ENCODE data around the gene OR4A16.

OR4A16 gene, protein sequence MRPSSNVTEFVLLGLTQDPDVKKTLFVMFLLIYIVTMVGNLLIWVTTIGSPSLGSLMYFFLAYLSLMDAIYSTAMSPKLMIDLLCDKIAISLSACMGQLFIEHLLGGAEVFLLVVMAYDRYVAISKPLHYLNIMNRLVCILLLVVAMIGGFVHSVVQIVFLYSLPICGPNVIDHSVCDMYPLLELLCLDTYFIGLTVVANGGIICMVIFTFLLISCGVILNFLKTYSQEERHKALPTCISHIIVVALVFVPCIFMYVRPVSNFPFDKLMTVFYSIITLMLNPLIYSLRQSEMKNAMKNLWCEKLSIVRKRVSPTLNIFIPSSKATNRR

DNA sequence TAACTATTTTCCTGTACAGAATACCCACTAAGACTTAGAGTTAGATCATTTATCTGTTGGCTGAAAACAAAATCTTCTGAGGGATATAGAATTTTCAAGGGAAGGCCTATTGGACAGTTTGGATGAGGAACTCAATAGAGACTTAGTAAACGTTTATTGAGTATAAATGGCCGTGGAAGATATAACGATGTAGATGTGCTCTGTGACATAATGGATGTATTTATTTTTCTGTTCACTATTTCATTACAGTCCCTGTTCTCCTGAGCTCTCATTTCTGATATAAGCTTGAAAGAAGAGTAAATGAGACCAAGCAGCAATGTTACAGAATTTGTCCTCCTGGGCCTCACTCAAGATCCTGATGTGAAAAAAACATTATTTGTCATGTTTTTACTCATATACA, at the start of gene OR4A16:
Gene OR4A16, plus strand, starts transcription at position 301 of the 400 bp plus-strand sequence. Its CDS starts 0 bp downstream, at position 301.
- no peak for DNase-seq (ENCODE audit: low read depth)

DNA sequence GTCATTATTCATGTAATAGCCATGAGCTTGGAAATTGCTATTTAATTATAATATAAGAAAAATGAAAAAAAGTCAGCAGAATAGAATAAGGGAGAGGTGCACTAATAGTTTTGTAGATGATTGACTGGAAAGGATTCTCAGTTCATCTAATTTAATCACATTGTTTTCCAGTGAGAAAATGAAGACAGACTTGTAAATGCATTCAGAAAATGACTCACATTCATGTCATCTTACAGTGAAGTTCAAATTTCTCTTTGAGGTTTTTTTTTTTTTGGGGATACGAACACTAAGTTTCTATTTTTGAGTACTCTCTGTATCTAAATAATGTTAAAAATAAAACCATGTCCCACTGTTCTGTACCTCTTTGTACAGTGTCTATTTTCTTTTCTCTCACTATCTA, 18.5 kb upstream of the OR4A16 start:
- no peak for DNase-seq (ENCODE audit: low read depth)

DNA sequence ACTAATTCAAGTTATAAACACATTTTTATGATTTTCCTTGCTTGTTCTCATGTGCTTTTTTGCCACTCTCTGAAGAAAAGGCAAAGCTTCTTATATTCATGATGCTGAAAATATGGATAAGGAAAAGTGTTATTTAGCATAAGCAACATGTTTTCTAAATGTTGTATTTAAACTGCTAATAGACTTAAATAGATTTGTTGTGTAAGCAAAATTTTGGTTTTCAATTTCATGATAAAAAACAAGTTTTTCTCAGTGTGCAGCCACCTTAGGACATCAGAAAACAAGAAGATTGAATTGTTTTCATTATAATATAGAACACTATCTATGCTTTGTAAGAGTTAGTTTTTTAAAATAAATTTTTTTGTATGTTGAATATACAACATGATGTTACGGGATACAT, 2.3 kb downstream of the OR4A16 start:
- no peak for DNase-seq (ENCODE audit: low read depth)

DNA sequence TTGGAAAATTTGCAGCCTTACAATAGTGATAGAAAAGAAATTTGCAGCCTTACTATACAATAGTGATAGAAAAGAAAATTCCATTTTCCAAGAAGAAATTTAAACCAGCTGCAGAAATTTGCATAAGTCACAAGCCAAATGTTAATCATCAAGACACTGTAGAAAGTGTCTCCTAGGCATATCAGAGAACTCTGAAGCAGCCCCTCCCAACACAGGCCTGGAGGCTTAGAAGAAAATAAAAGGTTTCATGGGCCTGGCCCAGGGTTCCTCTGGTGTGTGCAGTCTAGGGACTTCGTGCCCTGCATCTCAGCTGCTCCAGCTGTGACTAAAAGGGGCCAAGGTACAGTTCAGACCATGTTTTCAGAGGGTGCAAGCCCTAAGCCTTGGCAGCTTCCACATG, 6.0 kb downstream of the OR4A16 start:
- no peak for DNase-seq (ENCODE audit: low read depth)

DNA sequence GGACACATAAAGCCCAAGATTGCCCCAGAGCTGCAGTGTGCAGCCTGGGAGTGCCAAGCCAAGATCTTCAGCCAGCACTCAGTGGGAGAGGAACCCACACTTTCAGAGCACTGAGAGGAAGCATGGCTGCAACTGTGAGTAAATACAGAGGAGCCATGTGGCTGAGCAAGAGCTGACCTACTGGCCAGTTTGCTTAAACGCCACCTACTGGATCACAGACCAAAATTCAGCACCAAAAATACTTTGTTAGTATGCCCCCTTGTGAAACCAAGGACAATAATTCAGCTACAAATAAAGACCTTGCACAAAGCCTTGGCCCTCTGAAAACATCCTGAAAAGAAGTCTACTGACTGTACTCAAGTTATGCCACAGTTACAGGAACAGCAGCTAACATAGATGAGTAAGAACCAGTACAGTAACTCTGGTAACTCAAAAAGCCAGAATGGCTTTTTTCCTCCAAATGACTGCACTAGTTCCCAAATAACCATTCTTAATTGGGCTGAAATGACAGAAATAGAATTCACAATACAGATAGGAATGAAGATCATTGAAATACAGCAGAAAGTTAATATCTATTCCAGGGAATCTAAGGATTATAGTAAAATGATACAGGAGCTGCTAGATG, 14.7 kb downstream of the OR4A16 start:
- no peak for DNase-seq (ENCODE audit: low read depth)

DNA sequence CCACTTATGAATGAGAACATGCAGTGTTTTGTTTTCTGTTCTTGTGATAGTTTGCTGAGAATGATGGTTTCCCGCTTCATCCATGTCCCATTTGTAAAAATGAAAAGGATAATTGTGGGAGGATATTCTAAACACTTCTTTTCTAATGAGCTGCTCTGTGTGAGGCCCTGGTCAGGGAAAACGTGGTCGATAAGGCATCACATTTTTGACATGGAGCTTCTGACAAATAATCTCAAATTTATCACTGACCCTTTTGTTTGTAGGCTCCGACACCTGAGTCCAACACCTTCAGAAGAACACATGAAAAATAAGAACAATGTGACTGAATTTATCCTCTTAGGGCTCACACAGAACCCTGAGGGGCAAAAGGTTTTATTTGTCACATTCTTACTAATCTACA, 24.7 kb downstream of the OR4A16 start, which contains the start of gene OR4A15:
Gene OR4A15, plus strand, starts transcription at position 301 of the 400 bp plus-strand sequence. Its CDS starts 0 bp downstream, at position 301.
- DNase-seq (ENCODE audit: low read depth) = no peak
